AG20443 (cell line): Measurements from ENCODE around the gene CTSS.
"Not testable (repeated sequence)": the region's sequence is repeated elsewhere in the genome, so short reads cannot be mapped to it uniquely, and the experiment has no call there.

Source experiments
- DNase-seq: peaks from one replicate; pipeline ENCODE4 v3.0.0; 2012; ENCODE audit warnings: low spot score, mixed read lengths

The CTSS gene

DNA sequence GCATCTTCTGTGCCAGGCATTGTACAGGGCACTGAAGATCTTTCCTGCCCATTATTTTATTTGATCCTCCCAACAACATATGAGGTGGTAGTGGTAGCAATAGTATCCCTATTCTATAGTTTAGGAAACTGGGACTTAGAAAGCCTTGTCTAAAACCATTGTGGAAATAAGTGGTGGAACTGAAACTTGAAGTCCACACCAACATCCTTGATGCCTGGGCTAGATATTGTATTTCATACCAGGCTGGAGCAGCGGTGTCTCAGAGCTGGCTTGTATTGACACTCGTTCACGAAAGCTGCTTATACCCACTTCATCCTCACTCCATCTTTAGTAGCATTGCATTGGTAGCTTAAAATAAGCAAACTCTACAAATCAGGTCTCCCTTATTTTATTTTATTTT lies 9.7 kb upstream of the CTSS start:
- no peak for DNase-seq

DNA sequence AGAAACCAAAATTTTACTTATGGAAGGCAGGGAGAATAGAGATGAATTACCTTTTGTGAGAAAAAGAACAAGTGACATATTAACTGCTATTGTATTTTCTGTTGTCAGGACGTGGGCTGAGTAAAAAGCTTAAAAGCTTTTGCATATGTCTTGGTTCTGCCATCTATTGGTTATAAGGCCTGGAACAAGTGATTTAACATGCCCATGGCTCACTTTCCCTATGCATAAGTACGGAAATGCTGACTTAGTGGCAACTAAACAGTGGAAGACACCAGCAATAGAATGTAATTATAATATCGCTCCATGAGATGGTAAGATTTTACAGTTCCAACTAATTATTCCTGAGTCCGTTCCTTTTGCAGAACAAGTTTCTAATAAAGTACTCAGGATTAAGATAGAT lies 6.7 kb upstream of the CTSS start:
- no peak for DNase-seq

DNA sequence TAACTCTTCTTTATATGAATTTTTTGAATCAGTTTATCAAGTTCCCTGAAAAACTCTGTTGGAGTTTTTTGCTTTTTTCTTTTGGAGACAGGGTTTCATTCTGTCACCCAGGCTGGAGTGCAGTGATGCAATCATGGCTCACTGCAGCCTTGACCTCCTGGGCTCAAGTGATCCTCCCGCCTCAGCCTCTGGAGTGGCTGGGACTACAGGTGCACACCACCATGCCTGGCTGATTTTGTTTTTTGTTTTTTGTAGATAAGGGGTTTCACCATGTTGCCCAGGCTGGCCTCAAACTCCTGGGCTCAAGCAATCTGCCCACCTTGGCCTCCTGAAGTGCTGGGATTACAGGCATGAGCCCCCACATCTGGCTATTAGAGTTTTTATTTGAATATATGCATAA lies 2.1 kb upstream of the CTSS start:
- not testable (repeated sequence) for DNase-seq

DNA sequence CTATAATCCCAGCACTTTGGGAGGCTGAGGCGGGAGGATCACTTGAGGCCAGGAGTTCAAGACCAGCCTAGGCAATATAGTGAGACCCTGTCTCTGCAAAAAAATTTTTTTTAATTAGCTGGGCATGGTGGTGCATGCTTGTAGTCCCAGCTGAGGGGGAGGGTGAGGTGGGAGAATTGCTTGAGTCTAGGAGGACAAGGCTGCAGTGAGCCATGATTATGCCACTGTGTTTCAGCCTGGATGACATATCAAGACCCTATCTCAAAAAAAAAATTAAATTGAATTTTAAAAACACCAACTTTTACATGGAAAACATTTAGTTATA lies 361 bp upstream of the CTSS start:
- not testable (repeated sequence) for DNase-seq

DNA sequence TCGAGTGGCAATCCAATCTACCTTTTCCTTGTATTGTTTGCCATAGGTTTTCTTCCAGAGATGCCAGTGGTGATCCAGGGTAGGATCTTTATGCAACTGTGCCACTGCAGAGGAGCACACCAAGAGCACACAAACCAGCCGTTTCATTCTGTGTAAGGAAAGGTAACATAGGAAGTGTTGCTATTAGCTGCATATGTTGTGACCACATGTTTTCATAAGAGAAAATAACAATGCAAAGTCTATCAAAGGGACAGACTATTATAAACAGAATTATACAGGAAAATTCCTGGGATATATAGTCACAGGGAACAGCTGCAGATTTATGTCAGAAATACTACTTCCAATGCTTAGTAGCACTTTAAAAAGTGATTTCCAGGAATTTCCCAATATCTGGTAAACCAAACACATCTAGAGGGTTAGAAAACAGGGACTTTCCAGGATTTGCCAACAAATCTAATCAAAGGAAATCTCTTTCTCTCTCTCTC lies 919 bp downstream of the CTSS start:
- DNase-seq, result peak; percentile 17

DNA sequence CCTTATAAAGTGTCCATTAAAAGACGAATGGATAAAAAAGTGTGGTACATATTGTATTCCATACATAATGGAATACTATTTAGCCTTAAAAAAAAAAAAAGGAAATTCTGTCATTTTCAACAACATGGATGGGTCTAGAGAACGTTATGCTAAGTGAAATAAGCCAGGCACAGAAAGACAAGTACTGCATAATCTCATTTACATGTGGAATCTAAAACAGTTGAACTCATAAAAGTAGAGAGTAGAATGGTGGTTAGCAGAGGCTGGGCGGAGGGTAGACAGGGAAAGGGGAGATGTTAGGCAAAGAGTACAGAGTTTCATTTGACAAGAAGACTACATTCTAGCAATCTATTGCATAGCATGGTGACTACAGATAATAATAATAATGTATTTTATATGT lies 2.6 kb downstream of the CTSS start:
- DNase-seq, result no peak

DNA sequence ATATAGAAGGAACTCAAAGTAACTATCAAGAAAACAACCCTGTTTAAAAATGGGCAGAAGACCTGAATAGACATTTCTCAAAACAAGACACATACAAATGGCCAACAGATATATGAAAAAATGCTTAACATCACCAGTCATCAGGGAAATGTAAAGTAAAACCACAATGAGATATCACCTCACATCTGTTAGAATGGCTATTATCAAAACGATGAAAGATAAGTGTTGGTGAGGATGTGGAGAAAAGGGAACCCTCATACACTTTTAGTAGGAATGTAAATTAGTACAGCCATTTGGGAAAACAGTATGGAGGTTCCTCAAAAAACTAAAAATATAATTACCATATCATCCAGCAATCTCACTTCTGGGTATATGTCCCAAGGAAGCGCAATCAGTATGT lies 3.0 kb downstream of the CTSS start:
- DNase-seq, result no peak

DNA sequence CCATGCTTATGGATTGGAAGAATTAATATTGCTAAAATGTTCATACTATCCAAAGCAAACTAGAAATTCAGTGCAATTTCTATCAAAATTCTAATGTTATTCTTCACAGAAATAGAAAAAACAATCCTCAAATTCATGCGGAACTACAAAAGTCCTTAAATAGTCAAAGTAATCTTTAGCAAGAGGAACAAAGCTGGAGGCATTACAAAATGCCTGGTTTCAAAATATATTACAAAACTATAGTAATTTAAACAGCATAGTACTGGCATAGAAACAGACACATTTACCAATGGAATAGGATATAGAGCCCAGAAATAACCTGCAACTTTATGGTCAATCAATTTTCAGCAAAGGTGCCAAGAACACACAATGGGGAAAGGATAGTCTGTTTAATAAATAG lies 3.8 kb downstream of the CTSS start:
- no peak for DNase-seq

DNA sequence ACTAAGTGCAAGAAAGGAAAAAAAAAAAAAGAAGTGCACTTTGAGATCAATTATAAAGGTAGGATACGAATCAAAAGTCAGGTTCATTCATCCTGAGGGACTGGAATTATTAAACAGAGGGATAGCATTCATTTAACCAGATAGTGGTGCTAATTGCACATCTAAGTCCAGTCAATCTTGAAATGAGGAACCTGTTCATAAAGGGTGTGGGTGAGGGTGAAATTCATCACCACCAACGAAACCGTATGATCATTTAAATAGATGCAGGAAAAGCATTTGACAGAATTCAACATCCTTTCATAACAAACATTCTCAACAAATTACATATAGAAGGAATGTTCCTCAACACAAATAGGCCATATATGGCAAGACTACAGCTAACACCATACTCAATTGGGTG lies 5.6 kb downstream of the CTSS start:
- DNase-seq, result no peak

DNA sequence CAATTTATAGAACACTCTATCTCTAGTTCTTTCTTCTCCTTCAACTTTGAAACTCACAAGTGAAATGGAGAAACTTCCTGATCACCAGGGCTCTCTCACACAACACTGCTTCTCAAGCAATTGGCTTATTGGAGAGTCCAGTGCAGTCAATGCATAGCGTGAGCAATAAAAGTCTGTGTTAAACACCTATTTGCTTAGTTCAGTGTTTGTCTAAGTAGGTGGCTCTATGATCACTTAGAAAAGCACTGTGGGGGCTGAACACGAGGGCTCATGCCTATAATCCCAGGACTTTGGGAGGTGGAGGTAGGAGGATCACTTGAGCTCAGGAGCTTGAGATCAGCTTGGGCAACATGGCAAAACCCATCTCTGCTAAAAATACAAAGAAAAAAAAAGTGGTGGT lies 12.2 kb downstream of the CTSS start:
- DNase-seq, result no peak

DNA sequence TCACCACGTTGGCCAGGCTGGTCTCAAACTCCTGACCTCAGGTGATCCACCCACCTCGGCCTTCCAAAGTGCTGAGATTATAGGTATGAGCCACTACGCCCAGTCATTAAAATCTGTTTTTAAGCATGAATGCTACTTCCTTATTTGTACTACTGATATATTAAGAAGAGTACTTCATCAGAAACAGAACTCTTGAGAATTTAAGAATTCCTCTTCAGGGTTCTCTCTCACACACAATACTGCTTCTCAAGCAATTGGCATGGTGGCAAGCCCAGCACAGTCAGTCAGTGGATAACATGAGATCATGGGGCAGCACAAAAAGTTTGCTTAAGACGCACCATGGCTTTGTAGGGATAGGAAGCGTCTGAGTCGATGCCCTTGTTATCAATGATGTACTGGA lies 14.1 kb downstream of the CTSS start:
- no peak for DNase-seq

DNA sequence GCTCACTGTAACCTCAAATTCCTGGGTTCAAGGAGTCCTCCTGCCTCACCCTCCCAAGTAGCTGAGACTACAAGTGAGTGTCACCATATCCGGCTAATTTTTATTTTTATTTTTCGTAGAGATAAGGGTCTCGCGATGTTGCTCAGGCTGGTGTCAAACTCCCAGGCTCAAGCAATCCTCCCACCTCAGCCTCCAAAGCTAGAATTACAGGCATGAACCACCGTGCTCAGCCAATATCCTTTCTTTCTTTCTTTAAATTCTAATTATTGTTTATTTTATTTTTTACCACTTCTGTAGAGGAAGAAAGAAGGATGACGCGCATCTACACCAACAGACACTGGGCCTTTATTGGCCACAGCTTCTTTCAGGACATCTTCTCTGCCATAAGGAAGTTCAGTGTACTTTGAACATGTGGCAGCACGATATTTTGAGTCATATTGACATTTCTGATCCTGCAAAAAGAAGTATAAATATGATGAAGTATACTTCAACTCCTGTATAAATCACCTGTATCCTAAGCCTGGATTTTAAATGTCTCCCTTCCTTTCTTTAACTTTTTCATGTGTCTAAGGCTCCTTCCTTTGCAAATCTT lies 15.8 kb downstream of the CTSS start:
- no peak for DNase-seq

DNA sequence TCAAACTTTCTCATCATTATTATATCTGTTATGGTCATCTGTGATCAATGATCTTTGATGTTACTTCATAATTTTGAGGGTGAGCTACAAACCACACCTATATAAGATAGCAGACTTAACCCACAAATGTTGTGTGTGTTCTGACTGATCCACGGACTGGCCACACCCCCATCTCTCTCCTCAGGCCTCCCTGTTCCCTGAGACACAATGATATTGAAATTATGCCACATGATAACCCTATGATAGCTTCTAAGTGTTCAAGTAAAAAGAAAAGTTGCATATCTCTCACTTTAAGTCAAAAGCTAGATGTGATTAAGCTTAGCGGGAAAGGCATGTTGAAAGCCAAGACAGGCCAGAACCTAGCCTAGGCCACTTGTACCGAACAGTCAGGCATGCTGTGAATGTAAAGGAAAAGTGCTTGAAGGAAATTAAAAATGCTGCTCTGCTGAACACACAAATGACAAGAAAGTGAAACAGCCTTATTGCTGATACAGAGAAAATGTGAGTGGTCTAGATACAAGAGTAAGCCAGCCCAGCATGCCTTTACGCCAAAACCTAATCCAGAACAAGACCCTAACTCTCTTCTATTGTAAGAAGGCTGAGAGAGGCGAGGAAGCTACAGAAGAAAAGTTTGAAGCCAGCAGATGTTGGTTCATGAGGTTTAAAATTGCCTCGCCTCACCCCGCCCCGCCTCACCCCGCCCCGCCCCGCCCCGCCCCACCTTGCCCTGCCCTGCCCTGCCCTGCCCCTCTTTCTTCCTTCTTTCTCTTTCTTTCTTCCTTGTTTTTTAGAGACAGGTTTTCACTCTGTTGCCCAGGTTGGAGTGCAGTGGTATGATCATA lies 16.5 kb downstream of the CTSS start:
- no peak for DNase-seq

DNA sequence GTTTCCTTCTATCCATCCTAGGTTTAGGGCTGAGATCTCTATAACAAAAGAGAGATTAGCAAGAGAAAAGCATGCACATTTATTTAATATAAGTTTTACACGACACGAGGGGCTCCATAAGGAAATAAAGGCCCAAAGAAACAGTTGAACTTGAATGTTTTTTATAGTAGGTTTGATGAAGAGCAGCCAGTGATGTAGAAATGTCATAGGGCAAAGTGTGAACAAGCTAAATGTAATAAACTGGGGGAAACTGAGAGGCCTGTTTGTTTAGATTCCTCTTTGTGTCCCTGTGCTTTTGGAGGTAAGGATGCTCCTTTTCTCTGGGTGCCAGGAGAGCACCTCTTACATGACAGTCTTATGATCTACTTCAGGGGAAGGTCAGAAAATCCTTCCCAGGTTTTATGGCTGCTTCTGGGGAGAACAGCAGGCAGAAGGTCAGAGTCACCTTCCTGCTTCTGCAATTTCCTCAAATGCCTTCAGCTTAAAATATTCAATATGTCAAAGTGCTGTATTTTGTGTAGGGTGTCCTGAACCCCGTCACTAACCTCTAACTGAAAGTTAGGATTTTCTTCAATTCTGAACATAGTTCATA lies 35.4 kb downstream of the CTSS start:
- DNase-seq, result no peak

DNA sequence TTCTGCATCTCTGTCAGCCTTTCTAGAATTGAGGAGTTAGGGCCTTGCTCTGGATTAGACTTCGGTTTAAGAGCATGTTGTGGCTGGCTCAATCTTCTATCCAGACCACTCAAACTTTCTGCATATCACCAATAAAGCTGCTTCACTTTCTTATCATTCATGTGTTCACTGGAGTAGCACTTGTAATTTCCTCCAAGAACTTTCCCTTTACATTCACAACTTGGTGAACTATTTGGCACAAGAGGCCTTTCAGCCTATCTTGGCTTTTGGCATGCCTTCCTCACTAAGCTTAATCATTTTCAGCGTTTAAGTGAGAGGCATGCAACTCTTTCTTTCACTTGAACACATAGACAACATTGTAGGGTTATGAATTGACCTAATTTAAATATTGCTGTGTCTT lies 41.2 kb downstream of the CTSS start:
- no peak for DNase-seq

DNA sequence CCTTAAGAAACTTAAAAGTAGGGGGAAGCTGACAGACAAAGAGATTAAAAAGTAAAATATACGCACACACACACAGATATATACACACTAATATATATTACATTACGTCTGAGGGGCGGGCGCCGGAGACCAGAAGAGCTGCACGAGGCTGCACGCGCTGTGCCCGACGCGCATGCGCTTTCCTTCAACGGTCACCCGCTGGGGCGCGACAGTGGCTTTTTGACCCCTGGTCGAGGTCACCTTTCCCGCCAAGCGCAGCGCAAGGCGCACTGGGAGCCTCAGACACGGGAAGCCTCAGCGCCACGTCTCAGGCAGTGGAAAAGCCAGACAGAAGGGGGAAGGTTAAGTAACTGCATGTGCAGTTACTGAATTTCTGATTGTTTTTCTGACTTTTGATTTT lies 44.9 kb downstream of the CTSS start, which contains the start of gene HORMAD1:
Gene HORMAD1 (minus strand): TSS at position 193 of the 400 bp plus-strand sequence. CDS start 1,390 bp downstream, outside the sequence.
- no peak for DNase-seq

DNA sequence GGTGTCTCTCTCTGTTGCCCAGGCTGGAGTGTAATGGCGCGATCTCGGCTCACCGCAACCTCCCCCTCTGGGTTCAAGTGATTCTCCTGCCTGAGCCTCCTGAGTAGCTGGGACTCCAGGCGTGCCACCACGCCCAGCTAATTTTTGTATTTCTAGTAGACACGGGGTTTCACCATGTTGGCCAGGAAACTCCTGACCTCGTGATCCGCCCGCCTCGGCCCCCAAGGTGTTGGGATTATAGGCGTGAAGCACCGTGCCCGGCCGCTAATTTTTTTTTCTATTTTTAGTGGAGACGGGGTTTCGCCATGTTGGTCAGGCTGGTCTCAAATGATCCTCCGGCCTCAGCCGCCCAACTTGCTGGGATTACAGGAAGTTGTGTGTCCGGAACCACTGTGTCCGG lies 45.5 kb downstream of the CTSS start:
- DNase-seq, result no peak

DNA sequence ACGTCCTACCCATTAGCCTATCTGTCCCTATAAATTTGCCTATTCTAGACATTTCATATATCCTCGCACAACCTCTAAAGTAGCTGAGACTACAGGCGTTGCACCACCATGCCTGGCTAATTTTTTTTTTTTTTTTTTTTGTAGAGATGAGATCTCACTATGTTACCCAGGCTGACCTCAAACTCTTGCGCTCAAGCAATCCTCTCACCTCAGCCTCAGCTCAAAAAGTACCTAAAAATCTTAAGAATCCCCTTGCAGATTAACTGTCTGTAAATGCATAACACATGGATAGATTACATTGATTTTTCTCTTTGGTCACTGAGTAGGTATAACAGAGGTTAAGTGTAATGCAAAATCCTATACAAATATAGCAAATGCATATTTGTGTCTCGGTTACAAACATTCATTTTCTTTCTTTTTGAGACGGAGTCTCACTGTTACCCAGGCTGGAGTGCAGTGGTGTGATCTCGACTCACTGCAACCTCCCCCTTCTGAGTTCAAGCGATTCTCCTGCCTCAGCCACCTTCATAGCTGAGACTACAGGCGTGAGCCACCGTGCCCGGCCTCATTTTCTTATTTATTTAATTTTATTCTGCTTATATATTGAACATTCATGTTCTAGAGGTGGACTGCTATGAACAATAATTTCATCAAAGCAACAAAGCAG lies 47.2 kb downstream of the CTSS start:
- no peak for DNase-seq

DNA sequence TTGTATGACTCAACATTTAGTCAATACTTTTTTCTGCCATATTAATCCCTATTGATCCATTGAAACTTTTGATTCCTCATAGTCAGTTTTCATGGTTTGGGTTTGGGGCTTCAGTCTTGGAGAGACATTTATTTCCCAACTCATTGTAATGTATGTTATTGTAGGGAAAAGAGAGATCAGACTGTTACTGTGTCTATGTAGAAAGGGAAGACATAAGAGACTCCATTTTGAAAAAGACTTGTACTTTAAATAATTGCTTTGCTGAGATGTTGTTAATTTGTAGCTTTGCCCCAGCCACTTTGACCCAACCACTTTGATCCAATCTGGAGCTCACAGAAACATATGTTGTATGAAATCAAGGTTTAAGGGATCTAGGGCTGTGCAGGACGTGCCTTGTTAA lies 56.5 kb downstream of the CTSS start:
- DNase-seq, result not testable (repeated sequence)

DNA sequence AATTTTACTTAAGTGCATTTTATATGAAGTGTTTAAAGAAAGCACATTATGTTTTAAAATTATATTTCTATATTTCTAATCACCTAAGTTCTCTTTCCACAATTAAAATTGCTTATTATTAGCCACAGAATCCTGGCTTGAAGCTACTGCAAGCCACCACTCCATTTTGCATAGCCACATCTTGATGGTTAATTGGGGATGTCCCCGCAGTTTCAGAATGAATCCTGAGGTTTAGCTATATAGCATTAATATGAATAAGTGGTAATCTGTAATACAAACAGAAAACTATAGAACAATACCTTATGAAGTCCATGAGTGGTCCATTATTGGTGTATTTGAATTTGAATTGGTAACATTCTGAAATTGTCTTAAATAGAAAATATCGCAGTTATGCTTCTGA lies 57.0 kb downstream of the CTSS start:
- no peak for DNase-seq

DNA sequence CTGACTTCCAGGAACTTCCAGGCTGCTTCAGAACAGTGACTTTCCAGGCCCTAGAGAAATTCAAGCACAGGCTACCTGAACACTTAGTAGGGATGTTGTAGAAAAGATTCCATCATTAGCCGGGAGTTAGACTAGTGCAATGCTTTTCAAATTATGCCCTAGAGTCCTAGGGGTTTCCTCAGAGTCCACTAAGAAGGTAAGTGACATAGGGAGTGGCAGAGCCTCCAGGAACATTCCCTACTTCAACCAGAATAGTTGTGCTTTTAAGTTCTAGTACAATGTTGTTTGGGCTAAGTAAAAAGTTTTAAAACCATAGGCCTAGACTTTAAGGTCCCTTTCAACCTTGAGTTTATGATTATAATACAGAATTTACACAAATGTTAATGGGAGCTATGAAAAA lies 59.5 kb downstream of the CTSS start:
- DNase-seq, result no peak

DNA sequence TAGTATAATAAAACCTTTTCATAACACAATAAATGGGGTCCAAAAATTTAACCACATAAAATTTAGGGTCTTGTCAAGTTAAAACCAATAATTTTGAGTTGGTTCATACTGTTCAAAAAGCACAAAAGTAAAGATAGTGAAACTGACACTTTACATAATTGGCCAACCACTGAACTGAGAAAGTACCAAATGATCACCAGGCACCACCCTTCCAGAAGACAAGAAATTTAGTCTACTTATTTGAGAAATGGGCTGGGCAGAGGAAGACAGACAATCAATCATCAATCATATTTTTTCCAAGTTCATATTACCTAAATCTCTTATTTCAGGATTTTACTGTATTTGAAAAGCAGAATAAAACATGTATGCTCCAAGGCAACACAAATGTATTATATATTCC lies 62.2 kb downstream of the CTSS start:
- no peak for DNase-seq
